Ammon's horn (tissue), 1 donor: ENCODE measurements around the gene NUAK2.

Experiments used
- DNase-seq: peaks from one replicate; pipeline ENCODE4 v3.0.0-alpha.2; 2016; ENCODE audit warnings: low spot score

The NUAK2 gene

DNA sequence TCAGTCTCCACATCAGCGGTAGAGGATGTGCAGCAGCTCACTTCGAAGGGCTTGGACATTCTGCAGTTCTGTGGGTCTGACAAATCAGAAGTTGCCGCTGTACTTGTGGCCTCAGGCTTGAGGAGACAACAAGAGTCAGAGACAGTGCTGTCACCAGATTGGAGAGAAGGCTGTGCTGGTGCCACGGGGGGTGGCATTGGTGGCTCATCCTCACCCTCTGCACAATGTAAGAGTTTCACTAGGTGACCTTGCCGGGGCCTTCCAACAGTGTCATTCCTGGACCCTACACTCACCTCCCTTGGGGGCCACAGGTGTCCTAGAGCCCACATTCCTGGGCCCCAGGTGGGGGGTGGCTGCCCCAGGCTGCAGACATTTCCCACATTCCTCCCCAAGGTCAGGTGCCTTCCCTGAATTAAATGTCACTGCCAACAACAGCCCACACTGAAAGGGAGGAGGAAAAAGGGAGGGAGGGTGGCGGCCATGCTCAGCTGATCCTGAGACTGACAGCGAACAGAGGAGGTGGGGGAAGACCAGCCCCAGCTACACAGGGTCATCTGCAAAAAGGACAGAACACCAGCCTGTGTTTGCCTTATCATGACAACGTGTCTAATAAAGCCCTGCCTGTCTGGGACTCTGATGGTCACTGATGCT is 47.4 kb downstream of the NUAK2 start:
- no peak for DNase-seq

DNA sequence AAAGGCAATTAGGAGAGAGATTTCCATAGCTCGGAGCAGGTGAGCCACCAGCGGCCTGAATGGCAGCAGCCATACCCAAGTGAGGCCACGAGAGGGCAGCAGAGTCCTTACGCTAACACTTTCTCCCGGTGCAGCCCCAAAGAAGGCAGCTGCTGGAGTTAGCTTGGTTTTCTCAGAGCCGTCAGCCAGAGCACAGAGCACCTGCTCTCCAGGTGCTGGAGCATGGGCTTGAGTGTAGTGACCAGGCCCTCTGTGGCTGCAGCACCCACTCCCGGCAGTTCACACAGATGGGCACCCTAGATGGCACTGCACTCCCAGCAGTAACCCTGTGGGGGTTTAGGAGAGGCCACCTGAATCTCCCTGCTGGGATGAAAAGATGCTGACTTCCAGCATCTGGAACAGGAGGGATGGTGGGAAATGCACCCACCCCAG is 48.0 kb downstream of the NUAK2 start:
- DNase-seq = peak; percentile 94

DNA sequence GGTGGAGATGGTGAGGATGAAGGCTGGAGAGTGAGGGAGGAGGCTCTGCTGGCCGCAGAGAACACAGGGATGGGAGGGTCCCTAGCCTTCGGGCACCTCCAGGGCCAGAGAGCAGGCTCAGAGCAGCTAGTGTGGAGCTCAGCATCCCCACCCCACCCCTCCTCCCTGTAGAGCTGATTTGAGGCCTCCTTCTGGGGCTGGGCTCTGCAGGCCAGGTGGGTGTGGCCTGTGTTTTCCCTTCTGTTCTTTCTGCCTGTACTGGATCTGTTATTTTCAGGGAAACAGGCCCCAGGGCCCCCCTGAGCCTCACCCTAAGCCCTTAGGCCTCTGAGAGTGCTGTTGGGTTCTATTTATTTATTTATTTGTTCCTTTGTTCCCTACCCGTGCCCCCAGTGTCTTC is 49.0 kb downstream of the NUAK2 start:
- no peak for DNase-seq

- DNase-seq = no peak
Observed at GRCh38 chr1:205271745-205272144, 49.8 kb downstream of the NUAK2 start.

DNA sequence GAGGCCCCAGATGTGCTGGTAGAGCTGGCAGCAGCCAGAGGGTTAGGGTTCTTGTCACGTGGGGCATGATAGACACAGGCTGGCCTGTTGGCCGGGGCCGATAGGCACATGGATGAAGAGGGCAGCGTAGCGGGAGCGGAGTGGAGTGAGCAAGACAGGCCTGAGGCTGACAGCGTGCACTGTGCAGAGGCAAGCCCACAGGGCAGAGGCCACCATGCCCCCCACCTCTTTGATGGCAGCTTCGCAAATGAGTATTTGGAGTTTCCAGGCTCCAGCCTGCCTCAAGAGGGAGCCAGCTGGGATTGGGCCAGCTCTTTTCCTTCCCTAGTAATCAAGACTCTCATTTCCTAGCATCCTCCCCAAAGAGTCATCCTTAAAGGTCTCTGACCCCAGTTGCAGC is 50.3 kb downstream of the NUAK2 start:
- peak; percentile 63 for DNase-seq

DNA sequence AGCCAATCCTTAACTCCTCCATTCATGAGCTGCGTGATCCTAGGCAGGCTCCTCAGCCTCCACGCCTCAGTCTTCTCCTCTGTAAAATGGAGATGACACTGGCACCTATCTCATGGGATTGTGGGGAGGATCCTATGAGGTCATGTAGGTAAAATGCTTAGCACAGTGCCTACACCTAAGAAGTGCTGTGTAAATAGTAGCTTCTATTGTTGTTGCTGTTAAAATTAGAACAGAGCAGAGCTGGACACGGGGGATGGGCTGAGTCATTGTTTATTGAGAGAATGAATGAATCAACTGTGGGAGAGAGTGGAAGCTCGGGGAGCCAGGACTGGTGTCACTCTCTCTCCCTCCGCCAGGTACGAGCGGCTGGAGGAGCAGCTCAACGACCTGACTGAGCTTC is 50.8 kb downstream of the NUAK2 start:
- peak; percentile 64 for DNase-seq

GRCh38 chr1:205270271-205270670 is 51.3 kb downstream of the NUAK2 start:
- DNase-seq = no peak

DNA sequence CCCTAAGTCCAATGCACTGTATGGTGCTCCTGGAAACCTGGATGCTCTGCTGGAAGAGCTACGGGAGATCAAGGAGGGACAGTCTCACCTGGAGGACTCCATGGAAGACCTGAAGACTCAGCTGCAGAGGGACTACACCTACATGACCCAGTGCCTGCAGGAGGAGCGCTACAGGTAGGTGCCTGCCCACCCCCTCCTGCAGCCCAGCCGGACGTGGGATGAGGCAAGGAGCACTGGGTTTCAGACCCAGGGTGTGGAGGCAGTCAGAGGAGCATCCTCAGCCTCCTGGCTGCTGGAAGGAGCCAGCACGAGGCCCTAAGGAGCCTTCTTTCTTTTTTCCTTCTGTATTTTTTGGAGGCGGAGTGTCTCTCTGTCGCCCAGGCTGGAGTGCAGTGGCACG is 51.8 kb downstream of the NUAK2 start:
- no peak for DNase-seq

DNA sequence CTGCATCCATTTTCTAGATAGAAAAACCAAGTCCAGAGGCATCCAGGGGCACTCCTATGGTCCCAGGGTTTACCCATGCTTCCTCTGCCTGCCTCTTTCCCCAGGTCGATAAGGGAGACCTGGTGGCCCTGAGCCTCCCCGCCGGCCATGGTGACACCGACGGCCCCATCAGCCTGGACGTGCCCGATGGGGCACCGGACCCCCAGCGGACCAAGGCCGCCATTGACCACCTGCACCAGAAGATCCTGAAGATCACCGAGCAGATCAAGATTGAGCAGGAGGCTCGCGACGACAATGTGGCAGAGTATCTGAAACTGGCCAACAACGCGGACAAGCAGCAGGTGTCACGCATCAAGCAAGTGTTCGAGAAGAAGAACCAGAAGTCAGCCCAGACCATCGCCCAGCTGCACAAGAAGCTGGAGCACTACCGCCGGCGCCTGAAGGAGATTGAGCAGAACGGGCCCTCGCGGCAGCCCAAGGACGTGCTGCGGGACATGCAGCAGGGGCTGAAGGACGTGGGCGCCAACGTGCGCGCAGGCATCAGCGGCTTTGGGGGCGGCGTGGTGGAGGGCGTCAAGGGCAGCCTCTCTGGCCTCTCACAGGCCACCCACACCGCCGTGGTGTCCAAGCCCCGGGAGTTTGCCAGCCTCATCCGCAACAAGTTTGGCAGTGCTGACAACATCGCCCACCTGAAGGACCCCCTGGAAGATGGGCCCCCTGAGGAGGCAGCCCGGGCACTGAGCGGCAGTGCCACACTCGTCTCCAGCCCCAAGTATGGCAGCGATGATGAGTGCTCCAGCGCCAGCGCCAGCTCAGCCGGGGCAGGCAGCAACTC is 52.5 kb downstream of the NUAK2 start:
- no peak for DNase-seq

- no peak for DNase-seq
Observed at GRCh38 chr1:205267306-205267902, 54.1 kb downstream of the NUAK2 start.

- DNase-seq = no peak
Observed at GRCh38 chr1:205266611-205267305, 54.8 kb downstream of the NUAK2 start.

- no peak for DNase-seq
Observed at GRCh38 chr1:205263580-205264190, 57.9 kb downstream of the NUAK2 start.

GRCh38 chr1:205262731-205263171 is 58.8 kb downstream of the NUAK2 start:
- no peak for DNase-seq

DNA sequence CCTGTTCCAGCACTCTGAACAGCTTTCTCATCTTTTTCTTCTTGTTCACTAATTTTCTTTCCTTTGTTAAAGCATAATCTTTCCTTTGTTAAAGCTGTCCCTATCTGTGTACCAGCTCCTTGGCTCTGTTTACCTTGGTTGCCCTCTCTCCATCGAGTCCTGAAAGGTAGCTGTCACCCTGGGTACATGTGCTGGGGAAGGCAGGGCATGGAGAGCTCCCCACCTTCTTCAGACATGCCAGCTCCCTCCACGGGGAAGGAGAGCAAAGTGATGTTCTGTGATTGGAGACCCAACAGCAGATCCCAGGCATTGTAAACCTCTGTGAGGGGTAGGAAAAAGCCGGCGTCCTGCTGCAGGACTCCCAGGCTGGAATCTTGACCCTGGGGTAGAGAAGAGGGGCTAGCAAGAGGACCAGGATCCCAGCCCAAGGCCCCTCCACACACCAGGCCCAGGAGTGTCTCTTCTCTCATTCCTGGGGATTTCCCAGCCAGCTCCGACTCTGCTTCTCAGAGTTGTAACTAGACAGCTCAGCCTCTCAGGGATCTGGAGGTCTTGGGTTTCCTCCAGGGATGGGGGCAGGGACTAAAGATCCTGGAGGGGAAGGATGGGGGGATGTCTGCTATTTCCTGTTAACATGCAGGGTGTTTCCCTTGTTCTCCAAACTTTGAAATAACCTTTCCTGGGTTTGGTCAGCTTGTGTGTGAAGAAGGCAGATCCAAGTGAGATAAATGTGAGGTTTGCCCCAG is 59.4 kb downstream of the NUAK2 start:
- DNase-seq = no peak

GRCh38 chr1:205260948-205261732 is 60.4 kb downstream of the NUAK2 start:
- no peak for DNase-seq

GRCh38 chr1:205259998-205260397 is 61.5 kb downstream of the NUAK2 start:
- DNase-seq = no peak

- DNase-seq = no peak
Observed at GRCh38 chr1:205259324-205259832, 62.2 kb downstream of the NUAK2 start.

- DNase-seq = peak; percentile 83
Observed at GRCh38 chr1:205258719-205259118, 62.8 kb downstream of the NUAK2 start.

GRCh38 chr1:205258261-205258691 is 63.3 kb downstream of the NUAK2 start:
- DNase-seq = no peak

- peak; percentile 73 for DNase-seq
Observed at GRCh38 chr1:205257735-205258134, 63.8 kb downstream of the NUAK2 start.
